SK-N-MC (cell line): ENCODE measurements around the gene SSTR3.

ENCODE experiments used
- EZH2 ChIP-seq: fragments of 200-600 bp; sonication (generic); IDR thresholded peaks from one replicate; pipeline ENCODE4 v1.6.1; 2017; ENCODE audit warnings: antibody characterized with exemption
- FOXP2 ChIP-seq: optimal IDR thresholded peaks from 2 replicates; pipeline ENCODE3; 2011; ENCODE audit warnings: mild to moderate bottlenecking, moderate library complexity; ENCODE audit not compliant: insufficient read depth; ENCODE audit errors: extremely low read length, control extremely low read depth
- POLR2AphosphoS5 ChIP-seq: IDR thresholded peaks from 2 replicates; pipeline ENCODE4 v1.6.1; 2012; ENCODE audit warnings: mild to moderate bottlenecking, low read depth, low read length, borderline replicate concordance

DNA sequence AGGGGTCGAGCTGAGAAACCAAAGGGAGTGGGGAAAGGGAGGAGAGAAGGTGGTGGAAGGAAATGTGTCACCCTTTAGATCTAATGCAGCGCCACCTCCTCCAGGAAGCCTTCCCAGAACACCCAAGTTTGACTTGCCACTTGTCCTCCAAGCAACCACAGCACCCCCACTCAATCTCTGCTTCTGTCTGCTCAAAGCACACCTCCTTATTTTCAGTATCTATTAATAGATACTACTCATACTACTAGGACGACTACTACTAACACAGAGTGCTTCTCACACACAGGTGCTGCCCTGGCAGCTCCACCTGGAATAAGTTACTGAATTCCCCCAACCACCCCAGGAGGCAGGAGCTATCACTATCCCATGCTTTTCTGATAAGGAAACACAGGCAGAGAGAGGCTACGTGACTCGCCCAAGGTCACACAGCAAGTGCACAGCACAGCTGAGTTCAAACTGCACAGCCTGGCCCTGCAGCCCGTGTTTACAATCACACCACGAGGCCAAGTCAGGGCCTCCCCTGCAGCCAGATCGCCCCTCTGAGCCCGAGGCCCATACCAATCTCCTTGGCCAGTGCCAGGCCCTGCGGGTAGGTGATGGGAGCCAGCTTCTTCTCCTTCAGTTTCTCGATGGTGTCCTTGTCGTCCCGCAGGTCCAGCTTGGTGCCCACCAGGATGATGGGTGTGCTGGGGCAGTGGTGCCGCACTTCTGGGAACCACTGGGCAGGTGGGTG, 18.6 kb upstream of the SSTR3 start:
- TF ChIP-seq POLR2AphosphoS5 (no peak), EZH2 (no peak), FOXP2 (no peak)
